Tibial artery (tissue), 4 donors: ENCODE data around the gene NLGN1.

ENCODE experiments used
- DNase-seq, 2 donors: peaks; one replicate each; pipeline ENCODE4 v3.0.0-alpha.2; 2019
- H3K27ac ChIP-seq, 2 donors: fragments of 200-600 bp; sonication (generic) in 1 of 2; 1 replicate in 1 of 2; 2 replicates in 1 of 2; pipeline ENCODE4 v1.5.1; 2018 to 2019; ENCODE audit warnings: mild to moderate bottlenecking in 1 of 2
- H3K27me3 ChIP-seq, 2 donors: fragments of 200-600 bp; sonication (generic) in 1 of 2; one replicate each; pipeline versions ENCODE4 v1.5.1 to v1.6.0; 2016 to 2019
- H3K36me3 ChIP-seq, 3 donors: fragments of 200-600 bp; sonication (generic) in 2 of 3; one replicate each; pipeline ENCODE4 v1.5.1; 2016 to 2019; ENCODE audit warnings: mild to moderate bottlenecking in 2 of 3
- H3K4me1 ChIP-seq, 4 donors: fragments of 200-600 bp; sonication (generic) in 2 of 4; 1 replicate in 3 of 4; 2 replicates in 1 of 4; pipeline ENCODE4 v1.5.1; 2016 to 2019
- H3K4me3 ChIP-seq, 2 donors: fragments of 200-600 bp; sonication (generic) in 1 of 2; 1 replicate in 1 of 2; 2 replicates in 1 of 2; pipeline ENCODE4 v1.5.1; 2018 to 2019; ENCODE audit warnings: mild to moderate bottlenecking in 2 of 2
- H3K9me3 ChIP-seq, 3 donors: fragments of 200-600 bp; sonication (generic) in 1 of 3; one replicate each; pipeline ENCODE4 v1.5.1; 2016 to 2019
- intact Hi-C: fragments of 100-400 bp; cut with DNase I; formaldehyde crosslinking; loops from one replicate; pipeline ENCODE4 v1.15.0; 2023; ENCODE audit warnings: low total_unique reads
- TF ChIP-seq, protein P1 (sequence below), 2 experiments: fragments of 200-600 bp in 1 of 2; fragments of 450-650 bp in 1 of 2; IDR thresholded peaks; one replicate each; pipeline ENCODE4 v1.5.1; 2017 to 2019; ENCODE audit warnings: antibody characterized with exemption in 2 of 2, mild to moderate bottlenecking in 1 of 2, moderate library complexity in 1 of 2

Gene NLGN1

DNA sequence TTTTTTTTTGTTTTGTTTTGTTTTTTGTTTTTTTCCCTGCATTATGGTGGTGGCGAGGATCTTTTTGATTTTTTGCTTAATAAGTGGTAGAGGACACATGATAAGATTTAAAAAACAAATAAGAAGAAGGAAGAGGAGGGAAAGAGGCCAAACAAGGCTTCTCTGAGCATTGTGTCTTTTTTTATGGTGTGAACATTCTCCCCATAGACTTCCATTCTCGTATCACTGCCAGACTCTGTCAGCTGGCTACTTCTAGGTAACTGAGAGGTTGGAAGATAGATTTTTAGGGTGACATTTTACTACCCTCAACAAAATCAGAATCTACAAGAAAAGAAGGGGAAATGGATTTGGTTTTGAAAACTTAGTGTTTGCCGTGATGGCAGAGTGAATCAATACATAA, 3.8 kb downstream of the NLGN1 start:
- no peak for DNase-seq
- Histone ChIP-seq H3K27me3 (no peaks in the 10 kb centered on the region), H3K4me3 (no peak overlapping the region), H3K4me1 (peaks cover 0 to 13% (median 3%) of the 10 kb centered on the region in 4 donors), H3K27ac (no peak overlapping the region), H3K9me3 (no peaks in the 10 kb centered on the region), H3K36me3 (no peaks in the 10 kb centered on the region)
- TF ChIP-seq, protein P1, sequence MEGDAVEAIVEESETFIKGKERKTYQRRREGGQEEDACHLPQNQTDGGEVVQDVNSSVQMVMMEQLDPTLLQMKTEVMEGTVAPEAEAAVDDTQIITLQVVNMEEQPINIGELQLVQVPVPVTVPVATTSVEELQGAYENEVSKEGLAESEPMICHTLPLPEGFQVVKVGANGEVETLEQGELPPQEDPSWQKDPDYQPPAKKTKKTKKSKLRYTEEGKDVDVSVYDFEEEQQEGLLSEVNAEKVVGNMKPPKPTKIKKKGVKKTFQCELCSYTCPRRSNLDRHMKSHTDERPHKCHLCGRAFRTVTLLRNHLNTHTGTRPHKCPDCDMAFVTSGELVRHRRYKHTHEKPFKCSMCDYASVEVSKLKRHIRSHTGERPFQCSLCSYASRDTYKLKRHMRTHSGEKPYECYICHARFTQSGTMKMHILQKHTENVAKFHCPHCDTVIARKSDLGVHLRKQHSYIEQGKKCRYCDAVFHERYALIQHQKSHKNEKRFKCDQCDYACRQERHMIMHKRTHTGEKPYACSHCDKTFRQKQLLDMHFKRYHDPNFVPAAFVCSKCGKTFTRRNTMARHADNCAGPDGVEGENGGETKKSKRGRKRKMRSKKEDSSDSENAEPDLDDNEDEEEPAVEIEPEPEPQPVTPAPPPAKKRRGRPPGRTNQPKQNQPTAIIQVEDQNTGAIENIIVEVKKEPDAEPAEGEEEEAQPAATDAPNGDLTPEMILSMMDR (IDR thresholded peaks at IDR 0.05): no peak
- intact Hi-C loops: no loop called here

DNA sequence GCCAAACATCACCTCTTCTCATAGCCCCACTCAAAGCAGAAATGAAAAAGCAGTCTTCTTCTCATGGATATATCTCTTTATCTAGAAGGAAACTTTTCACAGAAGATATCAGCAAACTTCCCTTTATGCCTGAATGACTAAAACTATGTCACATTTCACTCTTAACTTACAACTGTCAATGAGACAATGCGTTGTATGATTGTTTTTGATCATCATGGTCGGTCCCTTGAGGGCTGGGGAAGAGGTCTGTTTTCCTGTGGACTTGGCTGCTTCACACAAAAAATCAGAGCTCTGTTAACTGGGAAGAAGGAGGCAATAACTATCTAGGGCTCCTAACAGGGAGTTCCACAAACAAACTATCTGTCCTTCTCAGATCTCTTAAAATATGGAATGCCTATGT, 5.1 kb downstream of the NLGN1 start:
- no peak overlapping the region for H3K27ac ChIP-seq

DNA sequence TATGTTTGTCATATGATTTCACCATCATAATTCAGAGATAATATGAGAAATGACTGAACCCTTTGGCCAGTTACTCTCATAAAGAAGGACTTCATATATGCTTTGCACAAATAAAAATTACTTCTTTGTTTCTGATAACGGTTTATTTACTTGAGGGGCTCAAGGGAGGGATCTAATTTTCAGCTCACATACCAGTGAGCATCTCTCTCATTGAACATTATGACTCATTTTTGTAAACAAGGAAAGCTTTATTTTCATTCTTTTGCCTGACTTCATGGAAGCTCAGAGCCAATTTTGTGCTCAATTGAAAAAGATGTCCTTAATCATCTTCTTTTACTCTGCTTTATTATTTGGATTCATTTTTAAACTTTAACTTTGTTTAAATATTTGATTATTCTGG, 5.8 kb downstream of the NLGN1 start:
- Histone ChIP-seq H3K27me3 (no peaks in the 10 kb centered on the region), H3K9me3 (no peaks in the 10 kb centered on the region), H3K36me3 (no peaks in the 10 kb centered on the region), H3K27ac (no peak overlapping the region), H3K4me1 (peaks cover 0 to 13% (median 2%) of the 10 kb centered on the region in 4 donors), H3K4me3 (no peak overlapping the region)
- TF ChIP-seq, protein P1 (IDR thresholded peaks at IDR 0.05): no peak
- intact Hi-C loops: no loop called here
- no peak for DNase-seq

More for the DNA sequence above, 5.1 kb downstream of the NLGN1 start:
- H3K4me1 ChIP-seq: peaks cover 0 to 13% (median 3%) of the 10 kb centered on the region in 4 donors
- no peaks in the 10 kb centered on the region for H3K9me3 ChIP-seq
- no peaks in the 10 kb centered on the region for H3K27me3 ChIP-seq
- TF ChIP-seq, protein P1 (IDR thresholded peaks at IDR 0.05): no peak
- no peak overlapping the region for H3K4me3 ChIP-seq
- intact Hi-C loops: no loop called here
- DNase-seq: no peak
- H3K36me3 ChIP-seq: no peaks in the 10 kb centered on the region

DNA sequence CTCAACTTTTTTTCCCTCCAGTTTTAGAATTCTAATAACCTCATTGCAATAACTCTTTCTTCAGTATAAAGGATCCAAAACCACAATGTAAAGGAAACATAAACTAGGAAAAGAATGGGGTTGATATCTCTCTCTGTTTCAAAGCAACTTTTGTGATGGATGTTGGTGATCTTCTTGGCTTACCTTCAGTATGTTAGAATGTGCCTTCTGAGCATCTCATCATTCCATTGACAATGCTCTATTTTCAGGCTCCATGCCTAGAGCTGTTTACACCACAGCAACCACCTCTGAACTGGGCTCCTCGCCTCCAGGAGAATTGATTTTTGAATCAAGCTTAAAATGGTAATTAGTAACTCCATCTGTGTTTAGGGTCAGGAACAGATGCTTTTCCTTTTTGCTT, 6.6 kb downstream of the NLGN1 start:
- Histone ChIP-seq H3K36me3 (no peaks in the 10 kb centered on the region), H3K4me1 (peaks cover 0 to 5% (median 0%) of the 10 kb centered on the region in 4 donors), H3K4me3 (no peak overlapping the region), H3K27ac (no peak overlapping the region), H3K9me3 (no peaks in the 10 kb centered on the region), H3K27me3 (no peaks in the 10 kb centered on the region)
- intact Hi-C loops: no loop called here
- TF ChIP-seq, protein P1 (IDR thresholded peaks at IDR 0.05): no peak
- no peak for DNase-seq

DNA sequence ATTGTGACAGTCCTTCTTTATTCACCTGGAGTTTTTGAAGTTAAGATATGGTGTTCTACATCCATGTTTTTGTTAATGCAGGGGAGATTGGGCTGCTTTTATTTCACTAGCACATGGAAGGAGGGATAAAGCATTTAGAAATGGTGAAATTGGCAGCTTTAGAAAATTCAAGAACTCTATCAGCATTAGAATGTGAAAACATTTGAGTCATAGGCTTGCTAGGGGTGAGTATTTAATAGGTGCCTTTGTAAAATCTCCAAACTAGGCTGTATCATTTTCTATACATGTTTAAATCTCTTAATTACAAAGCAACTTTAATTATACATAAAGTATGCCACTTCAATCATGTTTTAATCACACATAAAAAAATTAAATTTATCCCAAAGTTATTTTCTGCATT, 12.9 kb downstream of the NLGN1 start:
- intact Hi-C loops: no loop called here

More for the DNA sequence above, 12.9 kb downstream of the NLGN1 start:
- Histone ChIP-seq H3K4me1 (peaks cover 0 to 9% (median 4%) of the 10 kb centered on the region in 4 donors), H3K27me3 (no peaks in the 10 kb centered on the region), H3K9me3 (no peaks in the 10 kb centered on the region), H3K4me3 (no peak overlapping the region), H3K27ac (no peak overlapping the region), H3K36me3 (no peaks in the 10 kb centered on the region)
- TF ChIP-seq, protein P1 (IDR thresholded peaks at IDR 0.05): no peak
- no peak for DNase-seq
